IPS-NIHi7 (cell line): ENCODE results near the gene LRPAP1.
"Not testable (repeated sequence)": the region's sequence is repeated elsewhere in the genome, so short reads cannot be mapped to it uniquely, and the experiment has no call there.

Experiments used
- DNase-seq: peaks from one replicate; pipeline ENCODE4 v3.0.0; 2012; ENCODE audit warnings: mixed read lengths; ENCODE audit errors: extremely low spot score

The LRPAP1 gene

DNA sequence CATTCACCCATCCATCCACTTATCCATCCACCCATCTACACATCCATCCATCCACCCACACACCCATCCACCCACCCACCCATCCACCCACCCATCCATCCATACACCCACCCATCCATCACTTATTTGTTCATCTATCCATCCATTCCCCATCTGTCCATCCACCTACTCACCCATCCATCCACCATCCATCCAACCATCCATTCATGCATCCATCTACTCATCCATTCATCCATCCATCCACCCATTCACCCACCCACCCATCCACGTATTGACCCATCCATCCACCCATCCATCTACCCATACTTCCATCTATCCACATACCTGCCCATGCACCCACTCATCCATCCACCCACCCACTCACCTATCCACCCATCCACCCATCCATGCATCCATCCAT is 28.2 kb upstream of the LRPAP1 start:
- DNase-seq = not testable (repeated sequence)

DNA sequence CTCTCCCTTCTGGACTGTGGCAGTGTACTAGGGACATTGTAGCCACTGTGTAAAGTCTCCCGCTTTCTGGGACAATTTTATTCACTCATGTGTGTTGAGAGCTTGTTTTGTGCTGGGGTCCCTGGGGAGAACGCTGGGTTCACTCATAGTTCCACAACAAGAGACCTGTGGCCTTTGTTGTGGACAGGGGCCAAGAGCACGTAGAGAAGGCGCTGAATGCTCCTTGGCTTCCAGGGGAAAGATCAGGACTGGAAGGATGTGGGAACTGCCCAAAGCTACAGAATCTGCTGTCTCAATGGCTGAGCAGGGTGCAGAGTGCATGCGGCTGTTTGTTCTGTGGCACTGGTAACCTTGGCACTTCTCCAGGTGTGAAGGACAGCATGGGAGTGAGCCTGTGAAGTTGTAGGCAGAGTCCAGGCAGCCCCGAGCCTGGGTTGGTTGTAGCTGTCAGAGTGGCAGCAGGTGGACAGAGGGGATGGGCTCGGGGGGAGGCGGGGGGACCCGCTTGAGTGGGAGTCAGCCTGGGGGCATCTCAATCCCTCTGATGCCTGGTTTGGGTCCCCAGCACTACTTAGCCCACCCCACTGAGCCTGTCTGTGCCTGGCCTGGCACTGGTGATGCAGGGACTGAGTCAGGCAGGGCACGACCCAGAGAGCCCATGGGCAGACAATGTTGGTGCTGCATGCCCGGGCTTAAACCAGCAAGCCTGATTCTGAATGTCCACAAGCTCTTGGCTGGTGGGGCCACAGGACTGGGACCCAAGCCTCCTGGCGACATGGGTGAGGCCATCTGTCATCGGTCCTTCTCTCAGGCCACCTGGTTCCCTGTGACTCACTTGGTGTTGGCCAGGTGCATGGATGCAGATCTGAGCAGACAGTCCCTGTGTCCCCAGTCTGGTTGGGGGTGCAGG is 27.4 kb upstream of the LRPAP1 start:
- not testable (repeated sequence) for DNase-seq

DNA sequence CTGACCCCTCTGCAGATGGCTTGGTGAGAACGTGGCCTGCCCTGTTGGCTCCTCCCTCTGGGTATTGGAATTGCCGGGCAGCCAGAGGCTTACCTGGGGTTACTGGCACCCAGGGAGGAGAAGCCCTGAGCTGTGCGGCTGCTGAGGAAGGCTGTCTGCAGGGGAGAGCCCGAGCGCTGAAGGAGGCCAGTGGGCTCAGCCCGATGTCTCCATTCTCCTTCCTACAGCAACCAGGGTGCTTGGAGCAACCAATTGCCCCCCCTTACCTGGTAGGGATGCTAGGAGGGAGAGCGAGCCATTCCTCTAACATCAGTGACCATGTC is 26.3 kb upstream of the LRPAP1 start:
- DNase-seq = not testable (repeated sequence)

DNA sequence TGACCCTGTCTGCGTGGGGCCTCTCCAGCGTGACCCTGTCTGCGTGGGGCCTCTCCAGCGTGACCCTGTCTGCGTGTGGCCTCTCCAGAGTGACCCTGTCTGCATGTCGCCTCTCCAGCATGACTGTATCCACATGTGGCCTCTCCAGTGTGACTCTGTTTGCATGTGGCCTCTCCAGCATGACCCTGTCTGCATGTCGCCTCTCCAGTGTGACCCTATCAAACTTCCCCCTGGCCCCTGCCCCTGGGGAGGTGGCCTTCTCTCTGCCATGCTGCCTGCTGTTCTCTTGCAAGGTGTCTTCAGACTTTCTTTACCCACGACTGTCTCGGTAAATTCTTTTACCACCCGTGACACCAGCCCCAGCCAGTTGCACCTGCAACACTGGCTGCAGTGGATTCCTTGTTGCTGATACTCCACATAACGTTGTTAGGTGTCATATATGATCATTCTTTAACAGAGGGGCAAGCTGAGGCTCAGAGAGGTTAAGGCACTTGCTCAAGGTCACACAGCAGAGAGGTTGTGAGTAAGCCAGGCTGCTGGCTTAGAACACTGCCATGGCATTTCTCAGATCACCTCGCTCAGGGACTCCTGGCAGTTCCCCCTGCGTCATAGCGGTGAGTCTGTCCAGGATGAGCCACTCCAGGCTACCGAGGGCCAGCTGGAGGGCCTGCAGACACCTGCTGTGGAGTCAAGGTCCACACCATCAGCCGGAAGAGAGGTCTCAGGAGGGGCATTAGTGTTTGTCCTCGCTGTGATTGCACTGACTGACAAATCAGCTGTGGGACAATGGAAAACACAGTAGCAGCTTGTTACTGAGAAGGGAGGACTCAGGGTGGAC is 25.7 kb upstream of the LRPAP1 start:
- not testable (repeated sequence) for DNase-seq

DNA sequence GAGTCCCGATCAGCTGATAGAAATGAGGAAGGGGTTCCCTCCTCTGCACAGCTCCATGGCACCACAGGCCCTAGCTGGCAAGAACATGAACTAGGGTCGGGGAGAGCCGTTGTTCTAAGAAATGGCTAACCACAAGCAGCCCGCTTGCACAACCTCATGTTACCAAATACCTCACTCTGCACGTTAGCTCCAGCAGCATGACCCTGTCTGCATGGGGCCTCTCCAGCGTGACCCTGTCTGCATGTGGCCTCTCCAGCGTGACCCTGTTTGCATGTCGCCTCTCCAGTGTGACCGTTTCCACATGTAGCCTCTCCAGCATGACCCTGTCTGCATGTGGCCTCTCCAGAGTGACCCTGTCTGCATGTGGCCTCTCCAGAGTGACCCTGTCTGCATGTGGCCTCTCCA is 24.9 kb upstream of the LRPAP1 start:
- DNase-seq = not testable (repeated sequence)

DNA sequence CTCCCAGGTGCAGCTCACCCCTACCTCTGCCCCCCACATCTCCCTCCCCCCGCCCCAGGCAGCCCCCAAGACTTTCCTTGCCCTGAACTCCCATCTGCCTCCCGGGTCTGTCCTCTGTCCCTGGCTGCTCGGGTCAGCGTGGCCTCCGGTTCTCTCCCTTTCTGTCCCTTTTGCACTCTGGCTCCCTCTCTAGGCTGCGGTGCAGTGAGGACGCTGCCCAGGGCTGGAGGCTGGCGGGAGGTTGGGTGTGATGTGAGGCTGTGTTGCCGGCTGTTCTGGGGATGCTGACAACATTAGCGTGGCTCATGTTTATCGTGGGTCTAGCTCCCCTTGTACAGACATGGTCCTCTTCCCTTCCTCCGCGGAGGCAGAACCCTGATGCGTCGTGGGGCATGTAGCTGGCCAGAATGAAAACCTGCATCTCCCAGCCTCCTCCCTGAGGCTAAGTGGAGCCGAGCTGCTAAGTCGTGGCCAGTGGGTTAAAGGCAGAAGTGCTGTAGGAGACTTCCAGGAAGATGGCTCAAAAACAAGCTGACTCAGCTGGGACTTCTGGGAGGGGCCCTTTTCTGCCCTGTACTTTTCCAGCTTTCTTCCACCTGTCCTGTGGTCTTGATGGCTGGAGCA is 24.1 kb upstream of the LRPAP1 start:
- not testable (repeated sequence) for DNase-seq

DNA sequence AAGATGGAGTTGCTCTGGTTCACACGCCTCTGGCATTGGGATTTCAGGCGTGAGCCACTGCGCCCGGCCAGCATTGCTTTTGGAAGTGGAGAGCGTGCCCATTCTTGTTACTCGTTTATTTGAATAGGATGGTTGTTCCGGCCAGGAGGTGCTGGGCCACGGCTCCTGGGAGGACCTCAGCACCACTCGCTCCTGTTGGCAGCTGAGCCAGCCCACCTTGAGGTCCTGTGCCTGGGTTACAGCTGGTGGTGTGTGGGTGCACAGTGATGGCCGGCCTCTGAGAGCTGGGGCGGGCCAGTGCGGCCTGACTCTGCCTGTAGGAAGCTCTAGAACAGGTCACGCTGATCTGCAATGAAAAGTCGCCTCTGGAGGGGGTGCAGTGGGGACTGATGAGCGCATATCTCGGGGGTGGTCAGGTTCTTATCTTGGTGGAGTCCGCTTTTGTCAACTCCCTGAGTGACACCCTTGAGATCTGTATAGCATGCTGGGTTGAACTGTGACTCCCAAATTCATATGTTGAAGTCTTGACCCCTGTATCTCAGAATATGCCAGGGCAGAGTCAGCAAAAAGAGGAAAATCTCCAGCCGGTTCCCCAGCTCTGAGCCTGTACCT is 23.3 kb upstream of the LRPAP1 start:
- not testable (repeated sequence) for DNase-seq

DNA sequence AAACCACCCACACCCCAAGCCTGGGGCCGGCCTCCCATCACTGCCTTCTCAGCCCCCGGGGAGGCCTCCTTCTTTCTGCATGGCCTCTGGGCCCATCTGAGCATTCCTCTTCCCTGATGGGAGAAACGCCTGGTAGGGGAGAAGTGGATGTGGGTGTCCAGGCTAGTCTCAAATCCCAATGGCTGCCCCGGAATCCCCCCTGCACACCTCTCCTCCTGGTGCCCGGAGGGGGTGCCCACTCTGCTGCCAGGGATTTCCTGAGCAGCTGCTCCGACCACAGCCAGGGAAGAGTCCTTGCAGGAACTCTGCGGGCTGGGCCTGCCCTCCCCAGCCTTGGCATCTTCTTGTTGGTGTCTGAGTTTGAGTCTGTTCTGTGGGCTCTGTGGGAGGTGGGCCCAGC is 19.1 kb upstream of the LRPAP1 start:
- not testable (repeated sequence) for DNase-seq

DNA sequence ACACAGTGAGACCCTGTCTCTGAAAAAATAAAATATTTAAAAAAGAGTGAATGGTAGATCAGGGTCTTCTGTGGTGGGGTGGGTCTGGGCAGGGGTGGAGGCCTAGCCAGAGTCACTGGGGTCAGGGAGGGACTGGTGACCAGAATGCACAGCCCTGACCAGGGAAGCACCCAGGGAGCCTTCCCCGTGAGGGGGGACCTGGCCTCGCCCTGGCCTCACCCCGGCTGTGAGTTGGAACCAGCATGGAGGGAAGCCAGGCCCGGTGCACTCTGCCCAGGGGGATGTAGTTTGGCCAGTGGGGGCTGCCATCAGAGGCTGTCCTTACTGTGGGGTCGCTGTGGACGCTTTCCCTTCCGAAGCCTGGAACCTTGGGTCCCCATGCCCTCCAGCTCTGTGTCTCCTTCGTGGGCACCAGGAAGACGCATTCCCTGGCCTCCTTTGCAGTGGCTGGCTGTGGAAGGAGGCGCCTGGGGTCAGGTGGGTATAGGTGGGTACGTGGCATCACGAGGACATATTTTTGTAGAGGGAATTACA is 18.6 kb upstream of the LRPAP1 start:
- DNase-seq = not testable (repeated sequence)

DNA sequence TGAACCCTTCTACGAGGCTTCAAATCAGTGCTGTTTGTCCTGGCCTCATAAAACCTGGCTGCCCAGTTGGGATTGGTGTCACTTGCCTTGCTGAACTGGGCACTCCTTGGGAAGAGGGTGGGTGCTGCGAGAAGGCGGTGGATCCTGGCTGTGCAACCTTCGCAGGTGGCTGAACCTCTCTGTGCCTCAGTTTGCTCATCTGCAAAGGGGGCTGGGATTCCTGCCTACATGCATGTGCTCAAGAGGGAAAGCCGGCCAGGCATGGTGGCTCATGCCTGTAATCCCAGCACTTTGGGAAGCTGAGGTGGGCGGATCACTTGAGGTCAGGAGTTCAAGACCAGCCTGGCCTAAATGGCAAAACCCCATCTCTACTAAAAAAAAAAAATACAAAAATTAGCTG is 17.8 kb upstream of the LRPAP1 start:
- not testable (repeated sequence) for DNase-seq

DNA sequence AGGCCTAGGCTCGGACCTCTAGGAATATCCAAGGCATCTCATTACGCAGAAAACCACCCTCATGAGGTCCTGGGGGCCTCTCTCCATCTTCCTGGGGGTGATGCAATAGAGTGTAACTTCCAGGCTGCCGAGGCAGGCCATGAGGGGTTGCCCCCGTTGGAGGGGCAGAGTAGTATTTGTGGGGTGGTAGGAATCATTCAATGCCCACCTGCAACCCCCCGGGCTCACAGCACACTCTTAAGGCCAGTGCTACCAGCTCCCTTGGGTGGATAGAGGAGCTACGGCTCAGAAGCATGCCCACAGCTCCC is 17.4 kb upstream of the LRPAP1 start:
- DNase-seq = not testable (repeated sequence)

DNA sequence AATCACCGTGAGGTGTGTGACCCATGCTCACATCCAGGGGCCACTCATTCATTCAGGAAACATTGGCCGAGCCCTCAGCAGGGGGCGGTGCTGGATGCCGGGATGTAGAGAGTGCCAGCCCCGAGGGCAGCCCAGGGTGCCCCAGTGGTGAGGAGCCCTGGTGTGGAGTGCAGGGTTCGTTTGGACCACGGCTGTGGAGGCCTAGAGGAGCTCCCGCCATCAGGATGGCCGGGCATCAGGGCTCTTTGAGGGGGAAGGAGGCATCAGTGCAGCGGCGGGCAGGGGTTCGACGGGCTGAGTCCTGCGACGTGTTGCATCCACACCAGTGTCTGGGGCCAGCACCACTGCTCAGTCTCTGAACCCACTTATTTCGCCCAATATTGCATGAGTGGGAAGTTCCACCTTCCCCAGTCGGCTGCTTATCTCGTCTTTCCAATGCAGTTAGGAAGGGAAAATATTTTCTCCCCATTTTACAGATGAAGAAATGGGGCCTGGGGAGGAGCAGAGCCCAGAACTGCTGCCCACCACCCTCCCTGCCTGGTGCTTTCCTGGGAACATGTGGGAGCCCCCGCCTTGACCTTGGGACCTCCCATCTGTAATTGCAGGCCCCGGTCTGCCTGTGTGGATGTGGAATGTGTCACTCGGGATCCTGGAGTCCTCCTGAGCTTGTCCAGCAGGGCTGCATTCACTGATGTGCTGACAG is 16.9 kb upstream of the LRPAP1 start:
- not testable (repeated sequence) for DNase-seq

DNA sequence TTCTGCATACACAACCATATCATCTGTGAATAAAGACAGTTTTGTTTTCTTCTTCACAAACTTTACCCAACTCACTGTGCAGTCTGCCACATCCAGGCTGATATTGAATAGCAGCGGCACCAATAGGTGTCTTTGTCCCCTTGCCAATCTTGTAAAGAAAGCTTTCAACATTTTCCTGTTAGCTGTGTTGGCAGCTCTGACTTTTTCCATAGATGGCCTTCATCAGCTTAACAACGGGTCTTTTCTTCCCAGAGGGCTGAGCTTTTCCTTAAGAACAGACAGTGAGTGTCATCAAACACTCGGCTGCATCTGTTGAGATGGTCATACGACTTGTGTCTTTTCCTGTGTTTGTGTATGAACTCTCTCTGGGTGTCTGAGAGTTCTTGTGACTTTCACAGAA is 14.5 kb upstream of the LRPAP1 start:
- DNase-seq = not testable (repeated sequence)

DNA sequence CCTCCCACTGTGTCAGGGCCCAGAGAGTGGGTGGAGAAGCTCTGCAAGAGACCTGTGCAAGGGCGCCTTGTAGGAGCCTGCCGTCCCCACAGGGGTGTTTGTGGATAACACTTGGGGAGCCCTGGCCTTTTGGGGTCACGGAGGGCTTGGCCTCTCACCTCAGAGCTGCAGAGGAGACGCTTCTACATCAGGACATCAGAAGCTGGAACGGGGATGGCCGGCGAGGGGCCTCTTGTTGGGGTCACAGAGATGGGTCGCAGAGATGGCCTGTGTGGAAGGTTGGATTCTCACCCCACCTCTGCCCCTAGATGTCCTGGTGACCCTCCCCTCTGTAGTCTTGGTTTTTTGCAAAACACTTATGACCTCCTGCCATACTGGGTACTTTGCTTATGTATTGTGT is 13.1 kb upstream of the LRPAP1 start:
- DNase-seq = not testable (repeated sequence)

DNA sequence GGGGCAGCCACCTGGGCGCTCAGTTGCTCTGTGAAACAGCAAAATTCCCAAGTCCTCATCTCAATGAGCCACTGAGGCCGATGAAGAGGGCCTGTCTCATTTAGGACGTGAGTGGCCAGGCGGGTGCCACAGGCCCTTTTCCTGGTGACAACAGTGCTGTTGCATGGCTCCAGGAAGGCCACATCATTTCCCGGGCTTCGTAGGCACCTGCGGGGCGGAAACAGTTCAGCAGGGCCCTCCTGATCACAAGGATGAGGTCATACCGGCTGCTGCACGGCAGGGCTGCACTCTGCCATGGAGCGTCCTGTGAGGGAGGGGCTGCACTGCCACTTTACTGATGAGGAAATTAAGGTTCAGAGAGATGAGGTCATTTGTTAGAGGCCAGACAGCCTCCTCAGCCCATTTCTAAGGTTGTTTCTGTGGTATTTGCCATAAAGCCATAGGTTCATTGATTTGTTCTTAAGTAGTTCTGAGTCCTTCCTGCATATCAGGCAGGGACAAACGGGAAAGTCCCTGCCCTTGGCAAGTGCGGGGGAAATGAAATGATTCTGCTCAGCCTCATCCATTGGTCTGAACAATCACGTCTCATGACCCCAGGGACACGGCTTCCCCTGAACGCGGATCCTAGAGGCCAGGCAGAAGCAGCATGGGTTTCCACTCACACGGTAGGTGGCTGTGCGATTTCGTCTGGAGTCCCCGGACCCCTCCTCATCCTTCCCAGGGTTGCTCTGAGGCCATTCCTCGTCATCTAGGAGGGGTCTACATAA is 12.2 kb upstream of the LRPAP1 start:
- DNase-seq = not testable (repeated sequence)

DNA sequence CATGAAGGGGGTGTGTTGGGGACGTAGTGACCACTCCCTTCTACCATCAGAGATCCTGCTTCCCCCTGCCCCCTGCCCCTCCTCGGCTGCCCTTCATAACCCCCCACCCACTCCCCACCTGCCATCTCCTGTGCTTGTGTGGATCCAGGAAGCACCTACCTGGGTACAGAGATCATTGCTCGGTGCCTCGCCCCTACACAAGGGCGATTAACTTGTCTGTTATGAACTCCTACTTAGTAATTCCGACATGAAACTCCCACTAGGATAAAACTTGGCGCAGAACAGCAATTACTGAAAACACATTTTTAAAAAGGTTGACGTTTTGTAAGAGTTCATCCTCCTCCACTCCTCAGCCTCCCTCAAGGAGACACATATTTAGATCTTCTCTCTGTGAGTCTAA is 11.2 kb upstream of the LRPAP1 start:
- DNase-seq = not testable (repeated sequence)

DNA sequence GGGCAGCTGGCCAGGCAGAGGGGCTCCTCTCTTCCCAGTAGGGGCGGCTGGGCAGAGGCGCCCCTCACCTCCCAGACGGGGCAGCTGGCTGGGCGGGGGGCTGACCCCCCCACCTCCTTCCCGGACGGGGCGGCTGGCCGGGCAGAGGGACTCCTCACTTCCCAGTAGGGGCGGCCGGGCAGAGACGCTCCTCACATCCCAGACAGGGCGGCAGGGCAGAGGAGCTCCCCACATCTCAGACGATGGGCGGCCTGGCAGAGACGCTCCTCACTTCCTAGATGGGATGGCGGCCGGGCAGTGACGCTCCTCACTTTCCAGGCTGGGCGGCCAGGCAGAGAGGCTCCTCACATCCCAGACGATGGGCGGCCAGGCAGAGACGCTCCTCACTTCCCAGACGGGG is 6.7 kb upstream of the LRPAP1 start:
- DNase-seq = not testable (repeated sequence)

DNA sequence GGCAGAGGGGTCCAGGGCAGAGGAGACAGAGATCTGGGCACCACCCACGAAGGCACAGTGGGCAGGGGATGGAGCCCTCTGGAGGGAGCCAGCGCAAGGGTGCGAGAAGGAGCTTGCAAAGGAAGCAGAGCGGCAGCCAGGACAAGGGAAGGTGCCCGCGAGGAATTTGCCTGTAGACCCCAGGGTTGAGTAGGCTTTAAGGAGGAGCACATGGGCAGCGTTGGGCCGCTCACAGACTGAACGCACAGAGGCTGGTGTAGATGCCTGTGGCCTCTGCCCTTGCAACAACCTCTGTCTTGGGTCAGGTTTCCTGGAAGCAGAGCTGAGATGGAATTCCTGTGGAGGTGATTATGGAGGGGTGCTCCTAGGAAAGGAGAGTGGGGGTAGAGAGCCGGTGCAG is 3.6 kb upstream of the LRPAP1 start:
- DNase-seq = not testable (repeated sequence)

DNA sequence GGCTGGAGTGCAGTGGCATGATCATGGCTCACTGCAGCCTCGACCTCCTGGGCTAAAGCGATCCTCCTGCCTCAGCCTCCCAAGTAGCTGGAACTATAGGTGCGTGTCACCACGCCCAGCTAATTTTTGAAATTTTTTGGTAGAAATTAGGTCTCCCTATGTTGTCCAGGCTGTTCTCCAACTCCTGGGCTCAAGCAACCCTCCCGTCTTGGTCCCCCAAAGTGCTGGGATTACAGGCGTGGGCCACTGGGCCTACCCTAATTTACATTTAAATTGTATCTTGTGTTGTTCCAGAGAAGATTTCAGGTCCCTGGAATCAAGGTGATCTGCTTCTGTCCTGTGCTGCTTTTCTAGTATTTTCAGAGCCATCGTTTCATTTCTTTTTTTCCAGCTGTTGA is 1.2 kb upstream of the LRPAP1 start:
- no peak for DNase-seq

DNA sequence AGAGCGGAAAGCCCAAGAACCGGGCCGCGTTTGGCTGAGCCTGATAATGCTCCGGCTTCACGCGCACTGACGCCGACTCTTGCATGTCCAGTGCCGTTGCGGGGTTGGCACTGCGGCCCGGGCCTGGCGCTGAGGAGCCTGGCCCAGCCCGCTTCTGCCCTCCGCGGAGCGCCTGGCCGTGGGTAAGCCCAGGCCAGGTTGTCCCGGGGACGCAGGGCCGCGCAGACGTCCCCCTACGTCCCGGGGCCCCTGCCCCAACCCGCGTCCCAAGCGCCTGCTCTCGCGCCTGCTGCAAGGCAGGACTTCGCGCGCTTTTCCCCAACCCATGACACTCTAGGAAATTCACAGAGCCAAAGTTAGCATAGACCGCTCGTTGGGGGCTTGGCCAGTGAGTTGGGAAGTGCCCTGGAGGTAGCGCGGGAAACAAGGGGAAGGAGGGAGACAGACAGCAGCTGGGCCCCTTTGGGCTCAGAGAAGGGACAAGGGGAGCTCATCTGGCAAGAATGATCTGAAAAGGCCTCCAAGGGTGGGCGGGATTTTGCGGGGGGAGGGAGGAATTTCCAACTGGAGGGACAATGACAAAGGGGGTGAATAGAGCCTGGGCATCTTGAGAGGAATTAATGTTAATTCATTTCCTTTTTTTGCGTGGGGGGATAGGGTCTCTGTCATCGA is 665 bp upstream of the LRPAP1 start:
- peak; percentile 70 for DNase-seq
